Lung (tissue), 12 donors: ENCODE results near the gene TBC1D8. TPM values are rescaled to one million over a fixed set of nuclear protein-coding genes. Genes with fewer than 3 reads are reported as not detected.

ENCODE experiments used
- ATAC-seq: fragments of 200-7000 bp; cut with Tn5 transposase; one replicate; pipeline ENCODE4 v1.9.1; 2020; ENCODE audit warnings: moderate number of reproducible peaks; ENCODE audit not compliant: insufficient read depth, low FRiP score
- DNase-seq, 3 donors: peaks; one replicate each; pipeline ENCODE4 v3.0.0-alpha.2; 2013 to 2017
- H3K27ac ChIP-seq, 2 donors: one replicate each; pipeline ENCODE4 v1.5.1; 2013; ENCODE audit warnings: mild to moderate bottlenecking in 2 of 2, moderate library complexity in 2 of 2, control low read depth in 1 of 2, inconsistent platforms in 1 of 2, low read depth in 1 of 2, low read length in 1 of 2
- H3K27me3 ChIP-seq, 3 donors: one replicate each; pipeline ENCODE4 v1.5.1; 2013; ENCODE audit warnings: low read length in 2 of 3; ENCODE audit not compliant: control insufficient read depth in 3 of 3, insufficient read depth in 3 of 3
- H3K36me3 ChIP-seq, 4 donors: one replicate each; pipeline ENCODE4 v1.5.1; 2013; ENCODE audit warnings: low read length in 4 of 4, mild to moderate bottlenecking in 1 of 4, moderate library complexity in 1 of 4; ENCODE audit not compliant: control insufficient read depth in 4 of 4, insufficient read depth in 4 of 4
- H3K4me1 ChIP-seq, 5 donors: one replicate each; pipeline ENCODE4 v1.5.1; 2013; ENCODE audit warnings: low read length in 5 of 5, mild to moderate bottlenecking in 2 of 5, moderate library complexity in 1 of 5; ENCODE audit not compliant: control insufficient read depth in 5 of 5, insufficient read depth in 5 of 5
- H3K4me3 ChIP-seq: one replicate; pipeline ENCODE4 v1.5.1; 2013; ENCODE audit warnings: mild to moderate bottlenecking, control low read depth, moderate library complexity
- H3K9ac ChIP-seq, 2 donors: one replicate each; pipeline ENCODE4 v1.5.1; 2013; ENCODE audit warnings: low read length in 2 of 2, control low read depth in 1 of 2; ENCODE audit not compliant: insufficient read depth in 1 of 2
- H3K9me3 ChIP-seq, 4 donors: one replicate each; pipeline ENCODE4 v1.5.1; 2013; ENCODE audit warnings: low read length in 3 of 4, mild to moderate bottlenecking in 1 of 4, moderate library complexity in 1 of 4; ENCODE audit not compliant: control insufficient read depth in 4 of 4, insufficient read depth in 3 of 4
- WGBS, 2 donors: extraction: QIAGEN DNeasy Blood & Tissue Kit; methylation state at CpG; one replicate each; pipeline ENCODE4 v1.1.7; 2013; 5-methylcytosine and 5-hydroxymethylcytosine counted together
- polyA plus RNA-seq, 2 donors: library from polyadenylated mRNA; stranded (reverse); fragments of 200-250 nt; gene quantifications; one replicate each; pipeline ENCODE4 v1.2.1, GENCODE V29; 2013
- total RNA-seq, 2 donors: library from RNA; depleted of rRNA in 1 of 2; stranded (reverse); fragments of >200 nt in 1 of 2; gene quantifications; one replicate each; pipeline ENCODE4 v1.2.1, GENCODE V29; 2014 to 2021
- TF ChIP-seq, protein P1 (sequence below): IDR thresholded peaks from 2 replicates; pipeline ENCODE4 v1.5.1; 2012; ENCODE audit warnings: mild to moderate bottlenecking; ENCODE audit errors: control extremely low read depth, extremely low read depth
- donor health status: control.
- donor health status: control.
- donor health status: Bipolar disorder and iron deficiency.
- donor health status: healthy.
- donor health status: DM: yes; HTN: yes; CAD: no.

Gene TBC1D8
- total and polyA plus RNA-seq, 4 donors = 15.8 to 40.7 (median 29.7) TPM

DNA sequence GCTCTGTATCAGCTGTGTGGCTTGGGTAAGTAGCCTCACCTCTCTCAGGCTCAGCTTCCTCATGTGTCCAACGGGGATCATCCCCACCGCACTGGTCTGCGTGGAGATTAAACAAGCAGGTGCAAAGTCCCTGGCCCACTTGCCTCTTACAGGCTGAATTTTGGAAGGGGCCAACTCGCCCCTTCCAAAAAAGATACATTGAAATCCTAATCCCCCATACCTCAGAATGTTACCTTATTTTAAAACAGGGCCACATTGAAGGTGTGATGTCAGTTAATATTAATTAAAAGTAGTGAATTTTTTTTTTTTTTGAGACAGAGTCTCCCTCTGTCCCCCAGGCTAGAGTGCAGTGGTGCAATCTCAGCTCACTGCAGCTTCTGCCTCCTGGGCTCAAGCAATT lies 34.8 kb downstream of the TBC1D8 start:
- no peak for DNase-seq
- Histone ChIP-seq H3K4me1 (peaks cover 0 to 42% (median 25%) of the 10 kb centered on the region in 5 donors), H3K9ac (no peak overlapping the region), H3K36me3 (no peaks in the 10 kb centered on the region), H3K27me3 (no peaks in the 10 kb centered on the region), H3K4me3 (no peak overlapping the region), H3K27ac (no peak overlapping the region), H3K9me3 (no peaks in the 10 kb centered on the region)
- ATAC-seq = no peak
- TF ChIP-seq, protein P1, sequence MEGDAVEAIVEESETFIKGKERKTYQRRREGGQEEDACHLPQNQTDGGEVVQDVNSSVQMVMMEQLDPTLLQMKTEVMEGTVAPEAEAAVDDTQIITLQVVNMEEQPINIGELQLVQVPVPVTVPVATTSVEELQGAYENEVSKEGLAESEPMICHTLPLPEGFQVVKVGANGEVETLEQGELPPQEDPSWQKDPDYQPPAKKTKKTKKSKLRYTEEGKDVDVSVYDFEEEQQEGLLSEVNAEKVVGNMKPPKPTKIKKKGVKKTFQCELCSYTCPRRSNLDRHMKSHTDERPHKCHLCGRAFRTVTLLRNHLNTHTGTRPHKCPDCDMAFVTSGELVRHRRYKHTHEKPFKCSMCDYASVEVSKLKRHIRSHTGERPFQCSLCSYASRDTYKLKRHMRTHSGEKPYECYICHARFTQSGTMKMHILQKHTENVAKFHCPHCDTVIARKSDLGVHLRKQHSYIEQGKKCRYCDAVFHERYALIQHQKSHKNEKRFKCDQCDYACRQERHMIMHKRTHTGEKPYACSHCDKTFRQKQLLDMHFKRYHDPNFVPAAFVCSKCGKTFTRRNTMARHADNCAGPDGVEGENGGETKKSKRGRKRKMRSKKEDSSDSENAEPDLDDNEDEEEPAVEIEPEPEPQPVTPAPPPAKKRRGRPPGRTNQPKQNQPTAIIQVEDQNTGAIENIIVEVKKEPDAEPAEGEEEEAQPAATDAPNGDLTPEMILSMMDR = no peak
- WGBS, 2 donors = 68 to 77% methylated on average over 4 of the region's 4 CpGs

DNA sequence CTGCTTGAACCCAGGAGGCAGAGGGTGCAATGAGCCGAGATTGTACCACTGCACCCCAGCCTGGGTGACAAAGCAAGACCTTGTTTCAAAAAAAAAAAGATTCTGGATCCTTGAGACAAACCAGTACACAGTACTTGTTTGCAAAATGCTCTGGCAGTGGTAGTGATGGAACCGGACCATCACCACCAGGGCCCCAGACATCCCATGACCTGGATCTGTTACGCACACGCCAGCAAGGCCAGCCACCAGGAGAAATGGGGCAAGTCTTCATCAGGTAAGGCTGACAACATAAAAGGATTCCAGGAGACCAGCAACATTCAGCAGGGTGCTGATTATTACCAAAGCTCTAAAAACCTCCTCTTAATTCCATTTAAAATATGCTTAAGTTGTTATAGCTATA lies 35.5 kb downstream of the TBC1D8 start:
- no peak for DNase-seq
- ATAC-seq = no peak
- TF ChIP-seq, protein P1 = no peak
- no peak overlapping the region for H3K4me3 ChIP-seq
- H3K27ac ChIP-seq = peak overlapping the region in 1 of 2 donors; percentile 98
- H3K4me1 ChIP-seq = peaks cover 0 to 40% (median 25%) of the 10 kb centered on the region in 5 donors
- H3K9ac ChIP-seq = no peak overlapping the region
- WGBS, 2 donors = 96 to 98% methylated on average over 4 of the region's 4 CpGs
- H3K27me3 ChIP-seq = no peaks in the 10 kb centered on the region
- H3K9me3 ChIP-seq = no peaks in the 10 kb centered on the region
- no peaks in the 10 kb centered on the region for H3K36me3 ChIP-seq

DNA sequence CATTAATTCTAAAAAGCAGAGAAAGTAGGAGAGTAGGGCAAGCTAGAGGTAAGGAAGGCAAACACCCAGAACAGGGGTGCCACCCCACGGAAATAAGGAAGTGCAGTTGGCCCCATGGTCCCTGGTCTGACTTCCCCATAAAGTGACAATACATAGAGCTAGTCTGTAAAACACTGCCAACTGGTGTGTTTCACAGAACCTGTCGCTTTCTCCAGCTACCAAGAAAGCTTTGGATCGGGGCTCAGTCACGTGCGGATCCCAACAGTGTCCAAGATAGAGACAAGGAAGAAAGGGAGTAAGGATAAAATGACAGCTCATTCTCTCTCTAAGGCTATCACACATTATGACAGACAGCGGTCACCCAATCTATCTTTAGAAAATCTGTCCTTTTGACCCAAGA lies 36.4 kb downstream of the TBC1D8 start:
- no peaks in the 10 kb centered on the region for H3K36me3 ChIP-seq
- no peaks in the 10 kb centered on the region for H3K9me3 ChIP-seq
- no peak overlapping the region for H3K4me3 ChIP-seq
- TF ChIP-seq, protein P1 = no peak
- DNase-seq (no peak), ATAC-seq (no peak)
- peak overlapping the region; percentile 64 to 98 for H3K27ac ChIP-seq
- 39 to 57% methylated on average over 6 of the region's 6 CpGs for WGBS, 2 donors
- H3K27me3 ChIP-seq = no peaks in the 10 kb centered on the region
- peaks cover 0 to 37% (median 28%) of the 10 kb centered on the region in 5 donors for H3K4me1 ChIP-seq
- peak overlapping the region in 1 of 2 donors; percentile 9 for H3K9ac ChIP-seq

DNA sequence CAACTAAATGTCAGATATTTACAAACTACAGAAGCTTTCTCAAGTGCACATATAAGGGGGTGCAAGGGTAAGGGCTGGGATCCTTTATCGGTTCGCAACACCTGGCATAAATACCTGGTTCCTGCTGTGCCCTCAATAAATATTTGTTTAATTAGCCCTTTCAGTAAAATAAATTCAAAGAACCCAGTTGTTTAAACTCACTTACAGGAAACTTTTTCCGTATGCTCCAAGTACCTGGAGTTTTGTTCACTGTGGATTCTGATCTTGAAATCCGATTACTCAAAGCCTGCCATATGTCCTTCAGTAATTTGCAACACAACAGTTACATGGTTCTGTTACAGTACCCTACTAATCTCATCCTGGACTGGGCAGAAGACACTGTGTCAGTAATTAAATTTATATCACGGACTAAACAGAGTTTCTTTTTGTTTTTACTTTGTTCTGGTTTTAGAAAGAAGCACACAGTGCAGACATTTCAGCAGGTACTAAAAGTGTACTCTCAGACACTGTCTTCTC lies 36.9 kb downstream of the TBC1D8 start:
- TF ChIP-seq, protein P1 = no peak
- Histone ChIP-seq H3K27ac (peak overlapping the region in 1 of 2 donors; percentile 98), H3K4me1 (peaks cover 0 to 39% (median 28%) of the 10 kb centered on the region in 5 donors), H3K9ac (peak overlapping the region in 1 of 2 donors; percentile 9), H3K27me3 (no peaks in the 10 kb centered on the region), H3K4me3 (no peak overlapping the region), H3K36me3 (no peaks in the 10 kb centered on the region), H3K9me3 (no peaks in the 10 kb centered on the region)
- 66 to 68% methylated on average over 5 of the region's 5 CpGs for WGBS, 2 donors
- DNase-seq (peak in 1 of 3 donors; percentile 23), ATAC-seq (no peak)
